ENCODE results near the gene U2AF1.
"Not testable (repeated sequence)": the region's sequence is repeated elsewhere in the genome, so short reads cannot be mapped to it uniquely, and the experiment has no call there.

DNA sequence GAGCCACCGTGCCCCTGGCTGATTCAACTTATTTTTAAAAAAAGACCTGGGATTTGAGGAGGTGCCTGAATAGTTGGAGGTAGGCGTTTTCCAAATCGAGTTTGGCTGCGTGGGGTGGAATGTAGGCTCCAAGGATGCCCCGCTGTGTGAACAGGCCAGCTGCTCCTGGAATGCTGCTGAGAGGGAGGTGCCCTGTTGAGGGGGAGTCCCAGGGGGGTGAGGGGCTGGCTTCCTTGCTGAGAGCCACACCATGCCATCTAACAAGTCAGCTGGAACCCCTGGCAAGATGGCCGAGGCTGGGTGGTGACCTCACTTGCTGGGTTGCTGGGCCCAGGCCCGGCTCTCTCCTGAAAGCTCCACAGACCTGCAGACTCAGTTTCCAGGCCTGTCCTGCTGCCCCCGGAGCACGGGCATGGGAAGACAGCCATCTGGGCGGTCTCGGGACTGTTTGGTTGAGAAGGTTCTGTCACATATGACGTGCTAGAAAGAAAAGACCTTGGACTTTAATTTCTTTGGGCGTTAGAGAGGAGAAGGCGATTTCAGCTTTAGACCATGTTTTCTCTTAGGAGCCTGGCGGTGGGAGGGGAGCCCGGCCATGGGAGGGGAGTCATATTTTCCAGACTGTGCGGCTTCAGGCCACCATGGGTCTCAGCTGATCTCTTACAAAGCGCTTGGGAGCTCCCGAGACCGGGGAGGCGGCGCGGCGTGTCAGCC lies 24.6 kb downstream of the U2AF1 start:
- TF ChIP-seq SNAI2, ESRRG, RARB (CRISPR knock-in tag; IDR thresholded peaks at IDR 0.05): not testable (repeated sequence)
- TF ChIP-seq, protein P1, sequence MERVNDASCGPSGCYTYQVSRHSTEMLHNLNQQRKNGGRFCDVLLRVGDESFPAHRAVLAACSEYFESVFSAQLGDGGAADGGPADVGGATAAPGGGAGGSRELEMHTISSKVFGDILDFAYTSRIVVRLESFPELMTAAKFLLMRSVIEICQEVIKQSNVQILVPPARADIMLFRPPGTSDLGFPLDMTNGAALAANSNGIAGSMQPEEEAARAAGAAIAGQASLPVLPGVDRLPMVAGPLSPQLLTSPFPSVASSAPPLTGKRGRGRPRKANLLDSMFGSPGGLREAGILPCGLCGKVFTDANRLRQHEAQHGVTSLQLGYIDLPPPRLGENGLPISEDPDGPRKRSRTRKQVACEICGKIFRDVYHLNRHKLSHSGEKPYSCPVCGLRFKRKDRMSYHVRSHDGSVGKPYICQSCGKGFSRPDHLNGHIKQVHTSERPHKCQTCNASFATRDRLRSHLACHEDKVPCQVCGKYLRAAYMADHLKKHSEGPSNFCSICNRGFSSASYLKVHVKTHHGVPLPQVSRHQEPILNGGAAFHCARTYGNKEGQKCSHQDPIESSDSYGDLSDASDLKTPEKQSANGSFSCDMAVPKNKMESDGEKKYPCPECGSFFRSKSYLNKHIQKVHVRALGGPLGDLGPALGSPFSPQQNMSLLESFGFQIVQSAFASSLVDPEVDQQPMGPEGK (CRISPR knock-in tag; IDR thresholded peaks at IDR 0.05; ENCODE audit: borderline replicate concordance): not testable (repeated sequence)

All from SK-N-SH treated with all-trans-retinoic acid at 6 μM for 48 hours (cell line).